GM19035 (cell line): Measurements from ENCODE around the gene ZDHHC18.

Experiments used
- ATAC-seq: cut with Tn5 transposase; IDR thresholded peaks from one replicate; pipeline ENCODE4 v1.9.1; 2021; ENCODE audit not compliant: unreplicated experiment

The ZDHHC18 gene

DNA sequence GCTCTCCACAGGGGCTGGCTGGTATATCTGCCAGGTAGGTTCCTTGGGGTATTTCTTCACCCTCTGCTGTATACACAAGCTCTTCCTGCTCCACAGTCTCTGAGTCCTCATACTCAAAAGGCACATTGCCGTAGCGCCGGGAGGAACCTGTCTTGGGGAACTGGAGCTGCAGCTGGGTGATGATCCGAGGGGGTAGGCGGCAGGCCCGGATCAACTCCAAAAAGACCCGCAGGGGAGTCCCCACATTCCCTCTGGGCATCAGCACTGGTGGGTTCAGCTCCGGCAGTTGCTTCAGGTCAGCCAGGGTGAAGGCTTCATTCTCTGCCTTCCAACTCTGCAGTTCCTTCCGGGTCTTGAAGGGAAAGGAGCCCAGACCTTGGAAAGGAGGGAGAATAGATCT, 70.9 kb downstream of the ZDHHC18 start:
- no peak for ATAC-seq

DNA sequence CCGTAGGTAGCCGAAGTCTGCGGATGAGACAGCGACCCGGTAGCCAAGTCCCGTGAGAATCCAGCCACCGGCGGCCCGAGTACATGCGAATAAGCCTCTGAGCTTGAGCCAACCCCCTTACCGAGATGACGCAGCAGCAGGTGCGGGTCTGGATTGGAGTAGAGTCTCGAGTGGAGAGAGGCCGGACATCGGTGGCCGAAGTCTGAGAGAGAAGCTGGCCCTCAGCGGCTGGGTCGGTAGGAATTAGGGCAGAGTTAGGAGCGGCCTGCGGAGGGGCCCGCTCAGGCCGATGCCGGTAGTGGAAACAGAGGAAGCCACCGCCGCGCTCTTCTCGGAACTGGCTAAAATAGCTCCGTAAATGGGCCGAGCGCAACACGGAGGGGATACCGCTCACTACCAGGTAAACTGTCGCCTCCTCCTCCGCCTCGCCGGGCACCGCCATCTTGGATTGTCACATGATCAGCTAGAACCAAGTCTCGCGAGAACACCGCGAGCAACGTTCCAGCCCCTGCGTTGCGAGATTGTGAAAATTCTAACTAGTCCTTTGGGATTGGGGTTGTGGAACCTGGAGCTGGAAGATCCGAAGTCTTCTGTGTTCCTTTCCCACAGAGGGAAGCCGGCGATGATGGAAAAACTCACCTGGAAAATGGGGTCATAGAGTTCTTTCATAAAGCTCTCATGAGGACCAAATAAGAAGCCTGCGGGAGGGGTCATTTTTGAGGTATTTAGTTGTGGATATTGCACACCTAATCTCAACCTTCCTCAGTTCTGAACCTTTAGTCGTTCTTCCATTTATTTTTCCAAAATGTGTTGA, 73.7 kb downstream of the ZDHHC18 start, which contains the start of gene GPATCH3:
Gene GPATCH3, minus strand, starts transcription at position 467 of the 814 bp plus-strand sequence. Its CDS starts 25 bp downstream, at position 442.
- ATAC-seq = peak; percentile 92

DNA sequence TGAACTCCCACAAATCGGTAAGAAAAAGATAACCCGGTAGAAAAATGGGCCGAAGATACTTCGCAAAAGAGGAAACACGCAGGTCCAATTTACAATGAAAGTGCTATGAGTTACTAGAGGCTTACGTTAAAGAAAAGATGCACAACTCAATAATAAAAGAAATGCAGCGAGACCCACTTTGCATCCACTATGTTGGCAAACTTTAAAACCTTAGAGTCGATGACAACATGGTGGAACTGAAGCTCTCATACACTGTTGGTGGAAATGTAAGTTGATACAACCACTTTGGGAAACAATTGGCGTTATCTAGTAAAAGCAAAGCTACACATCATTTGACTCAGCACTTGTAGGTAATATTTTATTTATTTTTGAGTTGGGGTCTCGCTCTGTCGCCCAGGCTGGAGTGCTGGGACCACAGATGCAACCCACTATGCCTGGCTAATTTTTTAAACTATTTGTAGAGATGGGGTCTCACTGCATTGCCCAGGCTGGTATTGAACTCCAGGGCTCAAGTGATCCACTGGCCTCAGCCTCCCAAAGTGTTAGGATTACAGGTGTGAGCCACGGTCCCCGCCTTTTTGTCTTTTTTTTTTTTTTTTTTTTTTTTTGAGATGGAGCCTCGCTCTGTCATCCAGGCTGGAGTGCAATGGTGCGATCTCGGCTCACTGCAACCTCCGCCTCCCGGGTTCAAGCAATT, 74.5 kb downstream of the ZDHHC18 start:
- ATAC-seq = no peak
